H7 (cell line): ENCODE results near the gene HNRNPA1L2. TPM values are rescaled to one million over a fixed set of nuclear protein-coding genes. Genes with fewer than 3 reads are reported as not detected.
"Not testable (repeated sequence)": the region's sequence is repeated elsewhere in the genome, so short reads cannot be mapped to it uniquely, and the experiment has no call there.

Experiments
- DNase-seq: peaks from one replicate; pipeline ENCODE4 v3.0.0; 2012
- H3K27me3 ChIP-seq: 2 replicates; pipeline ENCODE4 v1.6.0; 2011; ENCODE audit warnings: mild to moderate bottlenecking, low read length; ENCODE audit not compliant: control insufficient read depth, insufficient read depth
- H3K36me3 ChIP-seq: replicated peaks from 2 replicates; pipeline ENCODE4 v1.5.1; 2011; ENCODE audit warnings: low read length; ENCODE audit not compliant: control insufficient read depth, insufficient read depth
- H3K4me3 ChIP-seq: 2 replicates; pipeline ENCODE4 v1.5.1; 2011; ENCODE audit warnings: low read depth, mild to moderate bottlenecking, control low read depth, low read length, moderate library complexity; ENCODE audit not compliant: insufficient read depth
- total RNA-seq: library from RNA; depleted of rRNA; stranded (reverse); fragments of >200 nt; shearing (Covaris generic); gene quantifications from 2 replicates; pipeline ENCODE4 v1.2.3, GENCODE V29; 2014

HNRNPA1L2 gene
- total RNA-seq, 1 experiment from 2014 or later = 1.7 TPM

DNA sequence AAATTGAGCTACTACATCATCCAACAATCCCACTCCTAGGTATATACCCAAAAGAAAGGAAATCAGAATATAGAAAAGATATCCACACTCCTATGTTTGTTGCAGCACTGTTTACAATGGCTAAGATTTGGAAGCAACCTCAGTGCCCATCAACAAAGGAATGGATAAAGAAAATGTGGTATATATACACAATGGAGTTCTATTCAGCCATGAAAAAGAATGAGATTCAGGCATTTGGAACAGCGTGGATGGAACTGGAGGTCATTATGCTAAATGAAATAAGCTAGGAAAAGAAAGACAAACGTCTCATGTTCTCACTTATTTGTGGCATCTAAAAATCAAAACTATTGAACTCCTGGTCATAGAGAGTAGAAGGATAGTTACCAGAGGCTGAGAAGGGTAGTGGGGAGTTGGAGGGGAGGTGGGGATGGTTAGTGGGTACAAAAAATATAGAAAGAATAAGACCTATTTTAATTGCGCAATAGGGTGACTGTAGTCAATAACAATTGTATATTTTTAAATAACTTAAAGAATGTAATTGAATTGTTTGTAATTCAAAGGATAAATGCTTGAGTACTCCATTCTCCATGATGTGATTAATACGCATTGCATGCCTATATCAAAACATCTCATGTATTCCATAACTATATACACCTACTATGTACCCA, 27.0 kb upstream of the HNRNPA1L2 start:
- DNase-seq = no peak
- no peaks in the 10 kb centered on the region for H3K27me3 ChIP-seq
- no peaks in the 10 kb centered on the region for H3K36me3 ChIP-seq
- H3K4me3 ChIP-seq = no peak overlapping the region

DNA sequence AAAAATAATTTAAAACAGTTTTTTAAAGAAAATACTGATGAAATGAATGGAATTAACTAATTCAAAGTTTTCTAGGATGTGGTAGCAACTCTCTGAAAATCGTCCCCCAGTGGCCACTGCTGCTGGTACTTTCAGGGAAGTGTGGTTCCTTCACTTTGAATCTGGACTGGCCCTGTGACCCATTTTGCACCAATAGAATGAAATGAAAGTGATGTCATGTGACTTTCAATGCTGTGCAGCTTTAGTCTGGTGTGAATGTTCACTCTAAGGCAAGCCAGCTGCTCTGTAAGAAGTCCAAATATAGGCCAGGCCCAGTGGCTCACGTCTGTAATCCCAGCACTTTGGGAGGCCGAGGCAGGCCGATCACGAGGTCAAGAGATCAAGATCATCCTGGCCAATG, 26.4 kb upstream of the HNRNPA1L2 start:
- peak; percentile 14 for DNase-seq
- Histone ChIP-seq H3K27me3 (no peaks in the 10 kb centered on the region), H3K4me3 (no peak overlapping the region), H3K36me3 (no peaks in the 10 kb centered on the region)

DNA sequence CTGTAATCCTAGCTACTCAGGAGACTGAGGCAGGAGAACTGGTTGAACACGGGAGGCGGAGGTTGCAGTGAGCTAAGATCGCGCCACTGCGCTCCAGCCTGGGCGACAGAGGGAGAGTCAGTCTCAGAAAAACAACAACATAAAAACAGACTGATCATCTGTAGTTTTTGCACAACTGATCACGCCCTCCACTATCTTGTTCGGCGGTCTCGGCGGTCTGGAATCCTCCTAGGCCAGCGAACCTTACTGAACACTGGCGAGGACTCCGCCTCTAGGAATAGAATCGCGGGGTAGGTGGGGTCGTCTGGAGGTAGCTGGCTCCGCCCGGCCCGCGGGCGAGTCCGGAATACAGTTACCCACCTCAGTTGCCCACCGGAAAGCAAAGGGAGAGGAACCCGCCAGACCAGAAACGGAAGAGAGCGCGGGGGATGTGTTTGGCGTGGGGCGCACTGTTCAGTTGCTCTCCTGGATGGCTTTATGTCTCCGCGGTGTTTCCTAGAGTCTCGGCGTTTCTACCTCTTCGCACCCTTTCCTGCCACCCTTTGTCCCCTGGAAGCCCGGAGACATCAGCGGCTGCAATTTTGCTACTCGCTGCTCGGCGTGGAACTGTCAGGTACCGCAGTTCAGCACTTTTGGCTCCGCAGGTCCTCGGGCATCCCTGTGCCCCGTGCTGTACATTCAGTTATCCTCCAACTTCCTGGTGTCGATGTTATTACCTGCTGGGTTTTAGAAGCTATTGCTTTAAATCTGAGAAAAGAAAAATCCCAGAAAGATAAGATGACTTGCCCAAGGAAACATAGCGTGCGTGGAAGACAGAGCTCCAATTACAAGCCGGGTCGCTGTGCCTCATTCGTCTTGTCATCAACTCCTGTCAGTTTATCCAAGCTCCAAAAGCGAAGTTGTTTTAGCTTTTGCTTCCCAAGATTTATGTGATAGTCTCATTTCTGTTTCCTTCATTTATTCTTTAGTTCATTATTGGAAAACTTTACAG, 24.9 kb upstream of the HNRNPA1L2 start:
- no peaks in the 10 kb centered on the region for H3K36me3 ChIP-seq
- DNase-seq = peak; percentile 88
- H3K27me3 ChIP-seq = no peaks in the 10 kb centered on the region
- peak overlapping the region; percentile 85 for H3K4me3 ChIP-seq

DNA sequence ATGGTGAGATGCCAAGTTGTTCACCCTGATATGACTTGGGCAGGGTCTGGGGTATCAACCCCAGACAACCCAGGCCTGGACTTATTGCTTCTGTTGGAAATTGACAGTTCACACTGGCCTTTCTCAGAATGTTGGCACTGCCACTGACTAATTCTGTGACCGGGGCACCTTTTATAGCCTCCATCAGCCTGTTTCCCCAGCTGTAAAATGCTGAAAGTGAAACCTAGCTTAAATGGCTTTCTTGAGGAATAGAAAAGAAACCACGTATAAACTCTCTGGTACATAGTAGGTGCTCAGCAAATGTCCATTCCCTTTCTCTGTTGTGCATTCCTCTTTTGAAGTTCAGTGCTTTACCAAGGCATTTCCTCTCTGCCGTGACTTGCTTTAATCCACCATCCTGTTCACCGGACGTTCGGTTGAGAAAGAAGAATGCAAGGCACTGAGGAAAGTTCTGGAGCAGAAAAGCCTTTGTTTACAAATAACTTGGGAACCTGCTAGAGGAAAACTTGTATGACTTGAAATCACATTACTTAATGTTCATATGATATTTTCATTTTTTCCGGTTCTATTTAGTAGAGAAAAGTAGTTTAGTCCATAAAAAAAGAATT, 11.0 kb upstream of the HNRNPA1L2 start:
- not testable (repeated sequence) for H3K36me3 ChIP-seq, DNase-seq, H3K27me3 ChIP-seq, H3K4me3 ChIP-seq

DNA sequence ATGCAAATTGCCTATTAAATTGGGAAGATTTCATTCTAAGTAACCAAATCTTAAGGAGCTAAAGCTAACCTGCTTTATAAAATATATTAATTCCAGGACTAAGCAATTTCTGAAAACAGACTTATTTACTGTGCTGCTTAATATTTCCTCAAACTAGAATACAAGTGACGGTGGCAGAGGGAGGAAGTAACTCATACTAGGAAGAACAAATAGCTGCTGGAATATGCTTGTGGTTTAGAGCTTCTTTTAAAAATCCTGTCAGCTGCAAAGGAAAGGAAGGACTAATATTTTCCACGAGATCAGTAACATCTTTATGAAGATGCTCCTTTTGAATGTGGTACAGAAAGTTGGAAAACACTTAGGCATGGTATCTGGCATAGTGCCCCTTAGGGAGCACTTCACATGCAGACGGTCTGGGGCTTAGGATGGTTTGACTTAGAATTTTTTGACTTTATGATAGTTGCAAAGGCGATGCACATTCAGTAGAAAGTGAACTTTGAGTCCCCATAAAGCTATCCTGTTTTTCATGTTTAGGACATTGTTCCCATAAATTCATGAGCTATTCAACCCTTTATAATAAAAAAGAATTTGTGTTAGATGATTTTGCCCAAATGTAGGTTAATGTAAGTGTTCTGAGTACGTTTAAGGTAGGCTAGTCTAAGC, 3.4 kb upstream of the HNRNPA1L2 start:
- no peak for DNase-seq
- no peaks in the 10 kb centered on the region for H3K27me3 ChIP-seq
- H3K36me3 ChIP-seq = peaks cover 1% of the 10 kb centered on the region; the same call in 1 of the 2 replicates
- H3K4me3 ChIP-seq = no peak overlapping the region

DNA sequence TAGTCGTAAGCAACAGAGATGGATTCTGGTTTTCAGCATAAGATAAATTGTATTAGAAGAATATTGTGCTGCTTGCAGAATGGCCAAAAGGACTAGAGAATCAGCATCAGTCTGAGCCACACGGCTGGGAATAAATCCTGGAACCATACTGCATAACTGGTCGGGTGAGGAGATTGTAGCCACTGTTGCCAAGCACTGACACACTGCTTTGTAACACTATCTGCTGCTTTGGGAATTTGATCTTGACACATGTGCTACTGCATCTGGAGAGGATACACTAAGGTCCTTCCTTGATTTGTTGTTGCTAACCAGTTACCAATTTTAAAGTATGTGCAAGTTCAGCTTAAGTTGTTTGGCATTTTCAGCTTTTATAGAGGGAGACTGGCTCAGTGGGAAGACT, 1.9 kb downstream of the HNRNPA1L2 start:
- H3K4me3 ChIP-seq = no peak overlapping the region
- no peak for DNase-seq
- peaks cover 1% of the 10 kb centered on the region; the same call in 1 of the 2 replicates for H3K36me3 ChIP-seq
- H3K27me3 ChIP-seq = no peaks in the 10 kb centered on the region

DNA sequence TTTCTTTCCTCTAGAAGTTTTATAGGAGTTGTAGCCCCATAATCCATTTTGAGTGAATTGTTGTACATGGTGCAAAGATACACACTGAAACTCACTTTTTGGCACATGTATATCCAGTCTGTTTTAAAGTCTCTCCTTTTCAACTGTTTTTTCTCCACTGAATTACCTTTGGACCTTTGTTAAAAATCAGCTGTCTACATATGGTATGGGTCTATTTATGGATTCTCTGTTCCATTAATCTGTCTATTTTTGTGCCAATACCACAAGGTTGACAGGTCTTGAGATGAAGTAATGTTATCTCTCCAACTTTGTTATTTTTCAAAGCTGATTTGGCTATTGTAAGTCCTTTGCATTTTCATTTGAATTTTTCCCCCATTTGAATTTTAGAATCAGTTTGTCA, 4.7 kb downstream of the HNRNPA1L2 start:
- DNase-seq = no peak
- Histone ChIP-seq H3K36me3 (no peaks in the 10 kb centered on the region; the same call in 1 of the 2 replicates), H3K27me3 (no peaks in the 10 kb centered on the region), H3K4me3 (no peak overlapping the region)

DNA sequence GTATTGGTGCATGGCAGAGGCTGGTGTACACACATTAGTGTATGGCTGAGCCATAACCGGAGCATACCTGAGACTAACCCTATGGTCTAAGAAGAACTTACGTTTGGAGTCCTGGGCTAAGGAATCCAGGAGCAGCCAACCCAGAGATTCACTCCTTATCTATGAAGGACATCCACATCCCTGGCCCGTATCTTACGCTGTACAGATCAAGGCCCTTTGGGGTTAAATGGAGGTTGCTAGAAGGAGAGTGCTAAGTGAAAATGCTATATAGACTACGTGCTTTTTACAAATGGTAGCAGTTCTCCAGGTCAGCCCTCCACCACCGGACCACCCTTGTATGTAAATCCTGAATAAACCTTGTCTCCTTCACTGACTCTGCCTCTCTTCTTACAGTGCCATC, 8.5 kb downstream of the HNRNPA1L2 start:
- no peak overlapping the region for H3K4me3 ChIP-seq
- H3K36me3 ChIP-seq = no peaks in the 10 kb centered on the region; the same call in 1 of the 2 replicates
- no peaks in the 10 kb centered on the region for H3K27me3 ChIP-seq
- no peak for DNase-seq

DNA sequence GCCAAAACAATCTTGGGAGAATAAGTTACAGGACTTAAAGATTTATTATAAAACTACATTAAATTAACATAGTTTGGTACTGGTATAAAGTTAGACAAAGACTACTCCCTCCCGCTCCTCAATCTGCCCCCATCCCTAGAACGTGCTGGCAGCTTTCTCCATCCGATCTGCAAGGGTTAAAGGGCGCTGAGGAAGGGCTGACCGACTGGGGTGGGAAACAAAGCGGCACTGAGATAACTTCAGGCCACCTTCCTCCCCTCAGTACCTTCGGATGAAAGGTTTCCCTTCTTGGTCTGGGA, 9.6 kb downstream of the HNRNPA1L2 start:
- no peaks in the 10 kb centered on the region for H3K27me3 ChIP-seq
- DNase-seq = no peak
- peak overlapping the region; percentile 84 for H3K4me3 ChIP-seq
- no peaks in the 10 kb centered on the region; the same call in 1 of the 2 replicates for H3K36me3 ChIP-seq

DNA sequence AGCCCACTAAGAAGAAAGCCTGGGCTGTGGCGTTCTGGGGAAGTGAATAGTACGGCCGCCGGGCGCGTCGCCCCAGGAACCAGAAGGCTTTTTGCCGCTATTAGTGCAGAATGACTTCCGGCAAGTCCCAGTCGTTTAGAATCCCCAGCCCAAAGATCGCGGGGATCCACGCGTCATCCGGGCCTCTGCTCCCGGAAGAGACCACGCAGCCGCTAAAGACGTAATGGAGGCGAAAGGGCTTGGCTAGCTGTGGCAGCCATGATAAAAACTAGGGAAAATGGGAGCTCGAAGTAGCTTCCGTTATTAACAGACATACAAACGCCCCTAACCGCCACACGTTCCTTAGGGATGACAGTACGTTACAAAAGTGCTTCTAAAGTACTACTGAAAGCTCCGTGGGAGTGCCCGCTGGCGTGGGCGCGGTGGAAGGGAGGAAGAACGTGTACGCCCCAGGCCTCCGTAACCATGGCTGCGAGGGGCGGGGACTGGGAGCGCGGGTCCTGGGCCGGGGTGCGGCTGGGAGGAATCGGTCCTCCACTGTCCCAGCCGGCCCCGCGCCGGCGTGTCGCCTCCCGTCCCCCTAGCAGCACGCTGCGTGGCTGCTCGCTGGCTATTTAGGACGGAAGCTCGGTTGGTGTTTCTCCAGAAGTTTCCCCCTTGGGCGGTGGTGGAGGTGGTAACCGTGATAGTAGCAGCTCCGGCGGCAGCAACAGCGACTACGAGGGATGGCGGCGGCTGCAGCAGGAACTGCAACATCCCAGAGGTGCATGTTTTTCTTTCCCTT, 10.2 kb downstream of the HNRNPA1L2 start, which contains the start of gene SUGT1:
TSS of gene SUGT1 (plus strand) at position 641 of the 784 bp plus-strand sequence. CDS start at position 726, 85 bp downstream.
- Histone ChIP-seq H3K27me3 (no peaks in the 10 kb centered on the region), H3K4me3 (peak within 1 kb of the TSS; percentile 84), H3K36me3 (no peaks in the 10 kb centered on the region; the same call in 1 of the 2 replicates)
- DNase-seq = peak; percentile 93

DNA sequence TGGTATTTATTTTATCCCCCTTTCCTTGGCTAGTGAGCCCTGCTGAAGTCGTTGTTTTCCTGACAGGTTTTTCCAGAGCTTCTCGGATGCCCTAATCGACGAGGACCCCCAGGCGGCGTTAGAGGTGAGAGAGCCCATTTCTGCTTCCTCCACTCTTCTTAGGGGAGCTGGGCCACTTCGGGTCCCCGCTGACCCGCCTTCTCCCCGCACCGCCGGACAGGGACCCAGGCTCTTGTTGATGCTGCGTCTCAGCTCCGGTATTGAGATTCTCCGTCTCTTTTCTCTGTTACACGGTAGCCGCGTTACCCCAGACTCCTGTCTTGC, 10.7 kb downstream of the HNRNPA1L2 start:
- Histone ChIP-seq H3K4me3 (peak overlapping the region; percentile 84), H3K36me3 (no peaks in the 10 kb centered on the region; the same call in 1 of the 2 replicates), H3K27me3 (no peaks in the 10 kb centered on the region)
- no peak for DNase-seq

DNA sequence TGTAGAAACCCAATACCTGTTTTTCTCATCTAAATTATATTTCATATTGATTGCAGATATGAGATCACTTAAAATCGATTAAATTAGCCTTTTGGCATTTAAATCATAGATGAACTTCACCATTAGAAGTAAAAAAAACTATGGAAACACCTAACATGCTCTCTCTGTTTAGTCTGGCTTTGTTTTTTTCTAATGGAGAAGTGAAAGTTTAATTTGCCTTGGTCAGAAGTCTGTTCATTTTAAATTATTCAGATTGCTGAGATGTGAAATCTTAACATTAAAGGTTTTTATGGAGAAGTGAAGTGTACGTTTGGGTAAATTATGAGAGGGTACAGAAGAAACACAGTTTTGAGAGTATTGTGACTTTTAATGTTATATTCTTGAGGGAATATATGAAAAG, 17.1 kb downstream of the HNRNPA1L2 start:
- H3K36me3 ChIP-seq = peaks cover 7% of the 10 kb centered on the region
- no peaks in the 10 kb centered on the region for H3K27me3 ChIP-seq
- H3K4me3 ChIP-seq = no peak overlapping the region
- DNase-seq = no peak

DNA sequence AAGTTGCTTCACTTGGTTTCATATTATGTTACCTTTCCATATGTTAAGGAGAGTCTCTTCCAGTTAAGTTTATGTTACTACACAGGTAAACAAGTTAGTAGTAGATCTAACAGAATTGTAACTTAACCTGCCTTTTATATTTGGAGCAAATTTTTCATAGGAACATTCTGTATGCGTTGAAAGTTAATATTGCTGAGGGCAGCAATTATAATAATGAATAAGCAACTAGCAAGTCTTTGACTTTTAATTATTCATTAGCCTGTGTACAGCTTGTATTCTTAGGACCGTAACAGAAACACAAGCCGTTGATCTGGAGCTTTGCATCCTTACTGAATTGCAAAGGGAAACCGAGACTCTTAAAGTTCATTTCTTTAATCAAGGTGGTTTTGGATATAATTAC, 22.0 kb downstream of the HNRNPA1L2 start:
- Histone ChIP-seq H3K4me3 (no peak overlapping the region), H3K27me3 (no peaks in the 10 kb centered on the region), H3K36me3 (peaks cover 2% of the 10 kb centered on the region)
- DNase-seq = no peak

DNA sequence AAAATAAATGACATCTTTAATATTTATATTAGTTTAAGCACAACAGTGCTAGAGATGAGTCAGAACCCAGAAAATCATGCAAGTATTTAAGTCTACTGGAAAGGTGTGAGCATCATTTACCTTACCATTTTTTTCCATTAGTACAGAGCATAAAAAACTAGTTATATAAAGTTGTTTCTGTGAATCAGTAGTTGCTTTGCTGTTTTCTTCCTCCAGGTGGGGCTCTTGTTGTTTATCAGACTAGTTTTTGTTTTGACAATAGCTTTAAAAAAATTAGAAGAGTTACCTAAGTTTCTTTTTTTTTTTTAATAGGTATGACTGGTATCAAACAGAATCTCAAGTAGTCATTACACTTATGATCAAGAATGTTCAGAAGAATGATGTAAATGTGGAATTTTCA, 23.1 kb downstream of the HNRNPA1L2 start:
- DNase-seq = peak; percentile 28
- H3K4me3 ChIP-seq = no peak overlapping the region
- H3K36me3 ChIP-seq = peaks cover 2% of the 10 kb centered on the region
- no peaks in the 10 kb centered on the region for H3K27me3 ChIP-seq
